SHP77 treated with DMSO at 0.1 percent for 48 hours (cell line): ENCODE results near the gene TPCN1.

Experiments
- DNase-seq: peaks from one replicate; lab custom pipeline; 2025; lab: John Stamatoyannopoulos, UW

The TPCN1 gene

DNA sequence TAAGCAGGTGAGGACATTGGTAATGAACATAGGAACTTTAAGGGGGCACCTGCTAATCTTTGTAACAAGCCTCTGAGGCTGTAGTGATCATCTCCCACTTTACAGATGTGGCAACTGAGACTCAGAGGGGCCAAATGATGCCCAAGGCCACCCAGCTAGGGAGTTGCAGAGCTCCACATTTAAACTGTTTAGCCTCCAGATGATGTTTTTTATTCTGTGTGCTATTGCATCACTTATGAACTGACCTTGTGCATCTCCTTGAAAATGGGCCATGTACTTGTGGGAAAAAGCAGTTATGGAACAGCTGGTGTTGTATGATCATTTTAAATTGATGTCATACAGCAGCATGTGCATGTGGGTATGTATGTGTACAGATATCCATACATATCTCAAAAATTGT is 41.4 kb downstream of the TPCN1 start:
- no peak for DNase-seq

DNA sequence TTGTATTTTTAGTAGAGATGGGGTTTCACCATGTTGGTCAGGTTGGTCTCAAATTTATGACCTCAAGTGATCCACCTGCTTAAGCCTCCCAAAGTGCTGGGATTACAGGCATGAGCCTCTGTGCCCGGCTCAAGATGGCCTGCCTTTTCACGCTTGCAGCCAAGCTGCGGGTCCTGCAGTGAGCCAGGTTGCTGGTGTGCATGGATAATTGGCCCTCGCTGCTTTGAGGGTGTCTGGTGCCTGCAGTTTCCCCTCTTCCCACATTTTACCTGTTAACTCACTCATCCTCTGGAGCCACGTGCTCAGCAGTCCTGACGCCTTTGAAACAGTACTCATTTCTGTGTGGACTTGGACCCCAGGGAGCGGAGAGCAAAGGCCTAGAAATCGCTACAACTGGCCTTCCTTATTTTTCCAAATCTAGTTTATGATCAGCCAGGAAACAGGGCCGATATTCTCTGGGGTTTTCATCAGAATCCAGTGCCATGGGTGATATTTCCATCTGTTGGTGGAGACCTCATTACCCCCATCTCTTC is 42.2 kb downstream of the TPCN1 start:
- DNase-seq: no peak

DNA sequence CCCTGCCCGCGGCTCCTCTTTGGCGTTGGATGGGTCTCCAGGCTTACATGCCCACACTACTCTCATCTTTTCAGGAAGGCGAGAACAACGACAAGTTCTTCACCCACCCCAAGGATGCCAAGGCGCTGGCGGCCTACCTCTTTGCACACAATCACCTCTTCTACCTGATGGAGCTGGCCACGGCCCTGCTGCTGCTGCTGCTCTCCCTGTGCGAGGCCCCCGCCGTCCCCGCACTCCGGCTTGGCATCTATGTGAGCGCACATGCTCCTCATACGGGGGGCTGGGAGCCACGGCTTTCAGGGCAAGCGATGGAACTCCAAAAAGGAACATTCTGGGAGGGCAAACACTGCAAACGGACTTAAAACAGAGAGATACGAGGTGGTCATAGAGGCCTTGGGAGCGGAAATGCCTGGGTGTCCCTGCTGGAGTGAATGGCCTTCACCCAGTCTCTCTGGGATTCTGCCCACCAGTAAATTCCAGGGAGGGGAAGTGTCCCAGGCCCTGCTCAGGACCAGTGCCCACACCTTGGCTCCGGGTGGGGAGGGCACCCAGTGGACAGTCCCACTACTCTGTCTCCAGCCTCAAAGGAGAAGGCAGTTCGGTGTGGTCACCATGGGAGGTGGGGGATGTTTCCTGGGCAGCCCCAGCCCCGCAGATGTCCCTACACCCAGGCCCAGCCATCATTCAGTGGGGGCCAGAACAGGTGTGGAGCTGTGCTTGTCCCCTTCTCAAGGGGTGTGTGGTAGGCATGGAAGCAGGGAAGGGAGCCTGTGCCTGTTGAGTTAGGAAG is 45.0 kb downstream of the TPCN1 start:
- DNase-seq: no peak

DNA sequence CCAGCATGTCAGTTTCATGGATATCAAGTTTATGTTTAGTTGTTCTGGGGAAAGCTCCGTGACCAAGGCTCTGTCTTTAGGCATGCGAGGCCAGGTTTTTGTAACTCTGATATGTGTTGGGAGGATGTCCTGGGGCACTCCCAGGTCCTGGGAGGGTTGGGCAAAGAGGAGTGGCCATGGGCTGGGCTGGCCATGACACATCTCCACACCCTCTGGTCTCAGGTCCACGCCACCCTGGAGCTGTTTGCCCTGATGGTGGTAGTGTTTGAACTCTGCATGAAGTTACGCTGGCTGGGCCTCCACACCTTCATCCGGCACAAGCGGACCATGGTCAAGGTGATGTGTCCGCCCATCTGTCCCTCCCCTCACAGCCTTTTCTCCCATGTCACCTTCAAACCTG is 46.4 kb downstream of the TPCN1 start:
- no peak for DNase-seq

DNA sequence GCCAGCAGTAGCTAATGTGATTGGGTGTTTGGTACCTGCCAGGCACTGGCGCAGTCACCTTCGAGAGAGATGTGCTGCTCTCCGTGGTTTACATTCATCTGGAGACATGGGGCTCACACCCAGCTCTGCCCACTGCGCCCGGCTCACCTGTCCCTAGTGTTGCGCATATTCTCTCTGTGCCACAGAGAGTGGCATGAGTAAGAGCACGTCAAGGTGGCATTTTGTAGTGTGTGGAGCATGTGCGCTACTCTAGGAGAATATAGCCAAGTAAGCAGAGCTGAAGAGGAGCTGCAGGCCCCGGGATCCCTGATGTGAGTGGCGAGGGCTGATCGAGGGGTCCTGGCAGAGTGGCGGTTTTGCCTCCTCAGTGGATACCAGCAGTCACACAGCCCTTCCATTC is 46.9 kb downstream of the TPCN1 start:
- DNase-seq: no peak

DNA sequence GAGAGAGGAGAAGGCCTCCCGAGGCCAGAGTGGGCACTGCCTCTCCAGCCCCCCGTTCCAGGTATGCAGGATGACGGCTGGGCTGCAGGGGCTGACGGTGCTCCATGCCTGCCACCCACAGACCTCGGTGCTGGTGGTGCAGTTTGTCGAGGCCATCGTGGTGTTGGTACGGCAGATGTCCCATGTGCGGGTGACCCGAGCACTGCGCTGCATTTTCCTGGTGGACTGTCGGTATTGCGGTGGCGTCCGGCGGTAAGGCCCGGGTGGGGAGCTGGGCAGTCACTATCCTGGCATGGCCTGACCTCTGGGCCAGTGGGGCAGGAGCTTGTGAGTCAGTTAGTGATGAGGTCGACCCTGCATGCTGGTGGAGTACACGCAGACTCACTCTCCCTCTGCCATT is 47.4 kb downstream of the TPCN1 start:
- no peak for DNase-seq

DNA sequence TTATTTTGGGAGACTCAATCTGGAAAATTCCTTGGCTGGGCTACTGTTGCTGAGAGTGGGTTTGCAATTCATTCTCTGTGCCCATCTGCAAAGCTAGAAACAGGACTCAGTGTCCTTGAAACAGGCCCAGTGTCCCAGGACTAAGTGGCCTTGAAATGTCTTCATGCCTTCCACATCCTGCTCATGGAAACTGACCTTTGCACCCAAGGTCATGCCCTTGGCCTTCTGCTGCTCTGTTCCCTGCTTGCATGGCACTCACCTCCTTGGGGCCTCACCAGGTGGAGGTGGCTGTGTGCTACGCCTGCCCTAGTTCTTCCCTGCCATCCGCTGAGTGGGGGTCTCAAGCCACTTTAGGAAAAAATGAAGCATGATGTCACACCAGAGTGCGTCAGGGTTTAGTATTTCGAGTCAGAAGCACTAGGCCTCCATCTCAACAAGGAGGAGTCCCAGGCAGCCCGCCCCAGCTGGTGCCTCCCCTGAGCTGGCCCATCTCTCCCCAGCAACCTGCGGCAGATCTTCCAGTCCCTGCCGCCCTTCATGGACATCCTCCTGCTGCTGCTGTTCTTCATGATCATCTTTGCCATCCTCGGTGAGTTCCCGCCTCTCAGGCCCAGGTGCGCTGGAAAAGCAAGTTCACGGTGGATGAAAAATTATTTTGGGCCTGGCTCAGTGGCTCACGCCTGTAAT is 48.1 kb downstream of the TPCN1 start:
- no peak for DNase-seq

DNA sequence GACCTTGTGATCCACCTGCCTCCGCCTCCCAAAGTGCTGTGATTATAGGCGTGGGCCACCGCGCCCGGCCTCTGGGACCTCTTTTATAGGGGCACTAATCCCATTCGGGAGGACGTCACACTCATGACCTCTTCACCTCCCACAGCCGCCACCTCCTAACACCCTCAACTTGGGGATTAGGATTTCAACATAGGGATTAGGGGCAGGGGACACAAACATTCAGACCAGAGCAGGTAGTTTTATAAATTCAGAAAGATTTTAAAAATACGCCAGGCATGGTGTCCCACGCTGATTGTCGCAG is 49.4 kb downstream of the TPCN1 start:
- no peak for DNase-seq

DNA sequence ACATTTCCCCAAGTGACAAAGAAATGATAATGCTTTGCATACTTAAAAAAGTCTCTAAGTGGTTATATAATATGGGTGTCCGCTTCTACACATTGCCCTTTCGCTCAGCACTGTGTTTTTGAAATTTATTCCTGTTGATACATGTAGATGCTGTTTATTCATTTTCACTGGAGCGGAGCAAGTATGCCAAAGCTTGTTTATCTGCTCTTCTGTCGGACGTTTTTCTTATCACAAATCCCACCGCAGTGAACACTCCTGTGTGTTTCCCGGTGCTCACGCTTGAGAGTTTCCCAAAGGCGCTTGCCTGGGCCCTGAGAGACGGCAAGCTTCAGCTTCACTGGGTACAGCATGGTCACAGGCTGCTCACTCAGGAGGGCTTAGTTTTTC is 50.2 kb downstream of the TPCN1 start:
- no peak for DNase-seq

DNA sequence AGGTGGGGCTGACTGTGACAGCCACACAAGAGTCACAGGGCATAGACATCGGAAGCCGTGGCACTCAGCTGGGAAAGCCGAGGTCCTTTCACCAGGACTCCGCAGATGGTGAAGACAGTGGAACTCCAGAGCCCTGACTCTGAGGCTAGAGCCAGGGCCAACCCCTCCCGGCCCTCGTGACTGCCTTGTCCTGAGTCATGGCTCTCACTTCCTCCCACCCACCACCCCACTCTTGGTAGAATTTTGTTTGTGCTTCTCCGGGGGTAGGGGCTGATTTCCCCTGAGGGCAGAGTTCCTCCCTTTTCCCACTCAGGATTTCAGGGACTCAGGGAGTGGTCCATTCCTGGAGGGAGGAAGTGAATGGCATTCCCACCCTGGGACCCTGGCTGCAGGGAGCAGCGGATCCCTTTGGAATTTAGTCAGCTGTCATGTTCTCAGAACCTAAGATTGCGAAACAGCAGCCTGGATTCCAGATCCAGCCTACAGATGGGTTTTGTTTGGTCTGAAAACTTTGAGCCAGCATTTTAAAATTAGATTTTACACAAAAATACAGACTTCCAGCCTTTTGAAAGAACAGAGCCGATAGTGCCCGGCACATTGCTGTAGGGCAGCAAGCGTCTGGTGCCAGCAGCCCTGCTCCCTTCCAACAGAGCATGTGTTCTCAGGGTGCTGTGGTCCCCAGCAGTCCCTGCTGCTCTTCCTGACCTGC is 50.7 kb downstream of the TPCN1 start:
- no peak for DNase-seq

DNA sequence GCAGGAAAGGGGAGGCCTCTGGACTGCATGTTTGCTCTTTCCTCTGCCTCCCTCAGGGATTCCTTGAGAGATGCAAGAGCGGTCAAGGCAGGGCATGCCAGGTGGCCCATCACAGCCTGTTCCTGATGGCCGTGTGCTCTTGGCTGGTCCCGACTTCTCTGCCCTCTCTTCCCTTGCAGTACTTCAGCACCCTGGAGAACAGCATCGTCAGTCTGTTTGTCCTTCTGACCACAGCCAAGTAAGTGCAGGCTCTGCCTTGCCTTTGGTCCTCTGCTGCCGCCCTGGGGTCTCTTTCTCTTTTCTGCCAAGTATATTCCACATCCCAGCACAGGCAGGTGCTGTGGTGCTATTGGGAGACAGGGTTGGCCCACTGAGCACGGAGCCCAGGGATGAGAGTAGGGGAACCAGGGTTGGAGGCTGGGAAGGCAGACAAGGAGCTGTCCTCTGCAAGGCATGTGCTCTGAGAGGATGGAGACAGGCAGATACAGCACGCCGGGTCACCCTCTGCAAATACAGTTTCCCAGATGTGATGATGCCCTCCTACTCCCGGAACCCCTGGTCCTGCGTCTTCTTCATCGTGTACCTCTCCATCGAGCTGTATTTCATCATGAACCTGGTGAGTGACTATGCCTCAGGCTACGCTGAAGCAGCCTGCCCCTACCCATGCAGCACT is 51.9 kb downstream of the TPCN1 start:
- DNase-seq: no peak

DNA sequence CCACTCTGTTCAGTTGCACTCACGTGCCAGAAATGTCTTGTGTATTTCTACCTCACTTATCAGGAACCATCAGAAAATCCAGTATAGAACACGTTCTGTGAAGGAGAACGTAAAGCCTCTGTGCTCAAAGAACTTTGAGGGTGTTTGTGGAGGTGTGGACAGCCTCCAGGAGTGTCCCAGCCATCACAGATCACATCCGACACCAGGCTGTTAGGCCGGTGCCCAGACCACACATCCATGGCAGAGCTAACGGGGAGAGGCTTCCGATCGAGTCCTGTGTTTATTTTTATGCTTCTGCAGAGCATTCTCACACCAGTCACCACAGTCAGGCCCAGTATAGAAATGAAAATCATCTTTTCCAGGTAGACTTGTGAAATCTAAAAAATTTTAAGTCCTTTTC is 53.6 kb downstream of the TPCN1 start:
- DNase-seq: no peak

DNA sequence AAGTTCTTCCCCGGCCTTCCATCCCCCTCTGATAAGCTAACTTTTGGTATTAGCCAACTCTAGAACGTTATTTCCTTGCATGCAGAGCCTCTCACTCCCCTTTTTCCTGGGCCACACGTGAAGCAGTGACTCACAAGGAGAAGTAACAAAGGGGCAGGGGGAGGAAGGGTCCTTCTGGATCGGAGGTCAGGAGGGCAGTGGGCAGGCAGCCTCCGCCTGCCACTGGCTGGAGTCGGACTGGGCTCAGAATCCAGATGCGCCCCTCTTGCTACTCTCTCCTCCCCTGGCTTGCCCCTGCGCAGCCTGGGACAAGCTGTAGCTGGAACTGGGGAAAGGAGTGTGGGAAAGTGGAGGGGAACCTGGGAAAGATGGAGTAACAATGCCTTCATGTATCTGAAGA is 55.0 kb downstream of the TPCN1 start:
- DNase-seq: no peak

DNA sequence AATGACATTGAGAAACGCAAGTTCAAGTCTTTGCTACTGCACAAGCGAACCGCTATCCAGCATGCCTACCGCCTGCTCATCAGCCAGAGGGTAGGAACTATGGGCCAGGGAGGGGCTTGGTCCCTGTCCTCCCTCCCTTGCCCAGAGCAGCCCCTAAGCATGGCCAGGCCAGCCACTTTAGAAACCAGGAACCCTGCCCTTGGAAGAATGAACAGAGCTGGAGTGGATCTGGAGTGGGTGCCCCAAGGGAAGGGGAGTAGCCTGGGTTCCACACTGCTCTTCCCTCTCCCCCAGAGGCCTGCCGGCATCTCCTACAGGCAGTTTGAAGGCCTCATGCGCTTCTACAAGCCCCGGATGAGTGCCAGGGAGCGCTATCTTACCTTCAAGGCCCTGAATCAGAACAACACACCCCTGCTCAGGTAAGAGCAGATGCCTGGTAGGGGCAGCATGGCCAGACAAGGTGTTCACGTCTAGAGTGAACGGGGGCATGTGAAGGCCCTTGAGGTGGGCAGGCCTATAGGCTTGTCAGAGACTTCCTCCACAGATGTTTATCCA is 55.8 kb downstream of the TPCN1 start:
- DNase-seq: no peak

DNA sequence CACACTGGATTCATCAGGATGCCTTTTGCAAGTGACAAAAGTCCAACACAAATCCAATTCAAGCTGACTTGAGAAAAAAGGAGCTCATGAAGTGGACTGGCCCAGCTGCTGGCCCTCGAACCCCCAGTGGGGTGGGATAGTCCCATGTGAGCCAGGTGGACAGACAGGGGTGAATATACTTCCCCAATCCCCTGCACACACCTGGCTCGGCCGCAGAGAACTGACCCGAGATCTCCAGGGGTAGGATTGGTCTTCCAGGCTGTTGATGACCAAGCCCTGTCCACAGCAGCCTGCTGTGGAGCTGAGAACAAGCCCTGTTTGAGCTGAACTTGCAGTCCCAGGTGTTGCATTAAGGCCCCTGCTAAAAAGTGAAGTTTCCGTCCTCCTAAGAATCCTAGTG is 56.2 kb downstream of the TPCN1 start:
- DNase-seq: no peak

DNA sequence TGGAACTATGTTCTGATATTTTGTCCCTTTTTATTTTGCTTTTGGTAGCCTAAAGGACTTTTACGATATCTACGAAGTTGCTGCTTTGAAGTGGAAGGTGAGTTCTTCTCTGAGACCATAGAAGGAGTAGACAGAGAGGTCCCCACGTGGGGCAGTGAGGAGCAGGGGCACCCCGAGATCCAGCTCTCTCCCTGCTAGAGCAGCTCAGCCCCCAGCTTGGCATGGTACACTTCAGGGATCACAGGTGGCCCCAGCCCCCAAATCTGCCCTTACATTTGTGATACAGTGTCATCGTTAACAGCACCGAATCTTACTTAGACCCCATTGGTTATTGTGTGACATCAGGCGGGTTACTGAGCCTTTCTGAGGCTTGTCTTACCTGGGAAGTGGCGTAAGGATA is 56.9 kb downstream of the TPCN1 start:
- no peak for DNase-seq

DNA sequence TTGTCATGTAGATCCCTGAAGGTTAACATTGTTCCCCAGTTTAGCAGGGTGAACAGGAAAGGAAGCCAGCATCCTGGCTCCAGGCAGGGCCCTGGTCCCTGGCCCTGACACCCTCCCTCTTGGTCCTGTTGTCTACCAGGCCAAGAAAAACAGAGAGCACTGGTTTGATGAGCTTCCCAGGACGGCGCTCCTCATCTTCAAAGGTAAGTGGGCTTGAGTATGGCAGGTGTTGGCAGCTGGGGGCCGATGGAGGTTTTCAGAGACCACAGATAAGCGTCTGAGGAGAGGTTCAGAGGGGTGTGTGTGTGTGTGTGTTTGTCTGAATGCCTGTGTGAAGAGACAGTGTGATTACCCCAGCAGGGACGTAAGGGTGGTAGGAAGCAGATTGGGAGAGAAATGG is 57.4 kb downstream of the TPCN1 start:
- DNase-seq: no peak

DNA sequence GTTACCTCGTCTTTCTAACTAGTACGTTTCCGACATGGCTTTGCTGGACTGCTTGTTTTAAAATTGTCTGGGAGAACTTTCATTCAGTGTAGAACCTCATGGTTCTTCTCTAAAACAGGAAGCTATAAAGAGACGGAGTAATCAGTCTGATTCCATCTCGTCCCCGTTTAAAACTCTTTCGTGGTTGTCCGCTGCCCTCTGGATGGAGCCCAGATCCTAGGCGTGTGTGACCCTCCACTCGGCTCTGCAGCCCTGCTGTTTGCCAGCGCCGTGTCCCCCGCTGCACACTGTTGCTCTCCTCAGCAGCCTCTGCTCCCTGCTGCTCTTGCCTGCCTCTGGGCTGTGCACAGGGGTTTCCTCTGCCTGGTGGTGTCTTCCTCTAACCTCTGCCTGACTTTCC is 63.5 kb downstream of the TPCN1 start:
- no peak for DNase-seq

DNA sequence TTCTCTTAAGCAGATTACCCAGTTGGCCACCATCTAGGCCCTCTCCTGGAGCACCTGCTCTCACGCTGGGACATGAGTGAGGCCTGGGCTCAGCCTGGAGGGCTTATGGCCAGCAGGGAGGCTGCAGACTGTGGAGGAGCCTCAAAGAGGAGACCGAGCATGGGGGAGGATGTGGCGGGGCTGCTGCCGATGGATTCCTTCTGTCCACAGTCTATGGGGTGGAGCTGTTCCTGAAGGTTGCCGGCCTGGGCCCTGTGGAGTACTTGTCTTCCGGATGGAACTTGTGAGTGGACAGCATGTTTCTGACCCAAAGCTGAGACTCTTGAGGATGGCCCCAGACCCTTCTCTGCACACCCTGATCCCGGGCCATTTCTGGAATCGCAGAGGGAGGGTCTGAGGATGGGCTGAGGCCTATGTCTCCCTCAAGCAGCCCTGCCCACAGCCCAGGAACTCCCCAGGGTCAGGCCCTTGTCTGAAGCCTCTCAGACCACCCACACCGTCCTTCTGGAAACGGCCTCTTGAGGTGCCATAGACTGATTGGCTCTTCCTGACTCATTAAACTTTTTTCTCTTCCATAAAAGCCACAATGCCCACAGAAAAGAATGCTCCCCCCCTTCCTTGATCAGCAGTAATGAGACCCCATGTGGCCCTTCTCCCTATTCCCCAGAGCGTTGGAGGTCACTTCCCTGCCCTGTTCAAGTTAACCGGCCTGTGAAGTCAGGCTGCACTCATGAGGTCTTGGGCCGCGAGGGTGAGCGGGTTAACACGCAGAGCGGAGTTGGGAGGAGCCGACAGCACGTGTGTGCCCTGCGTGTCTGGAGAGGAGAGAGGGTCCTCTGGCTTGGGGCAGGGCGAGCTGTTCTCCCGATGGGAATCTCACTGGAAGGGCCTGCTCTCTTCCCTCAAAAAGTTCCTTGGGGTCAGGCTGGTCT is 64.7 kb downstream of the TPCN1 start:
- no peak for DNase-seq

DNA sequence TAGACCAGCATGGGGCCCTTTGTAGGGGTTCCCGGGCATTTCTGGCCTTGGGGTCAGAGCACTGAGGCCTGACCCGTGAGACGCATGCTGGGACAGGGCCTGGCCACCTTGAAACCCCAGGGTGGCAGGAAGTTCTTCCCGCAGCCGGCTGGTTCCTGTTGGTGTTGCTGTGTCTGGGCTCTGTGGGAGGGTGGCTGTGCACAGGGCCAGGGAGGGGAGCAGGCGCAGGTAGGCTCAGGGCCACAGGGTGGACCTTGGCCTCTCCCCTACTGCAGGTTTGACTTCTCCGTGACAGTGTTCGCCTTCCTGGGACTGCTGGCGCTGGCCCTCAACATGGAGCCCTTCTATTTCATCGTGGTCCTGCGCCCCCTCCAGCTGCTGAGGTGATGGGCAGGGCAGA is 65.4 kb downstream of the TPCN1 start:
- no peak for DNase-seq
